Fibroblast of lung (primary cell): ENCODE measurements around the gene SPINK4.

Experiments used
- EZH2 ChIP-seq: IDR thresholded peaks from 2 replicates; pipeline ENCODE4 v1.5.1; 2012; ENCODE audit warnings: low read length, control low read depth, mild to moderate bottlenecking; ENCODE audit errors: missing control alignments
- TF ChIP-seq, protein P1 (sequence below), 2 donors: IDR thresholded peaks in 1 of 2; conservative IDR thresholded peaks in 1 of 2; 1 replicate in 1 of 2; 2 replicates in 1 of 2; pipeline ENCODE4 v1.5.1; 2011 to 2012; ENCODE audit warnings: low read length in 2 of 2, control low read depth in 1 of 2, inconsistent platforms in 1 of 2, low read depth in 1 of 2, mild to moderate bottlenecking in 1 of 2

- TF ChIP-seq, protein P1, sequence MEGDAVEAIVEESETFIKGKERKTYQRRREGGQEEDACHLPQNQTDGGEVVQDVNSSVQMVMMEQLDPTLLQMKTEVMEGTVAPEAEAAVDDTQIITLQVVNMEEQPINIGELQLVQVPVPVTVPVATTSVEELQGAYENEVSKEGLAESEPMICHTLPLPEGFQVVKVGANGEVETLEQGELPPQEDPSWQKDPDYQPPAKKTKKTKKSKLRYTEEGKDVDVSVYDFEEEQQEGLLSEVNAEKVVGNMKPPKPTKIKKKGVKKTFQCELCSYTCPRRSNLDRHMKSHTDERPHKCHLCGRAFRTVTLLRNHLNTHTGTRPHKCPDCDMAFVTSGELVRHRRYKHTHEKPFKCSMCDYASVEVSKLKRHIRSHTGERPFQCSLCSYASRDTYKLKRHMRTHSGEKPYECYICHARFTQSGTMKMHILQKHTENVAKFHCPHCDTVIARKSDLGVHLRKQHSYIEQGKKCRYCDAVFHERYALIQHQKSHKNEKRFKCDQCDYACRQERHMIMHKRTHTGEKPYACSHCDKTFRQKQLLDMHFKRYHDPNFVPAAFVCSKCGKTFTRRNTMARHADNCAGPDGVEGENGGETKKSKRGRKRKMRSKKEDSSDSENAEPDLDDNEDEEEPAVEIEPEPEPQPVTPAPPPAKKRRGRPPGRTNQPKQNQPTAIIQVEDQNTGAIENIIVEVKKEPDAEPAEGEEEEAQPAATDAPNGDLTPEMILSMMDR (conservative IDR thresholded peaks at IDR 0.05 in 1 of 2, IDR thresholded peaks at IDR 0.05 in 1 of 2; ENCODE audit: low read depth in 1 of 2, low read length in 2 of 2): no peak
- no peak for TF ChIP-seq EZH2
Observed at GRCh38 chr9:33257276-33257675, 17.3 kb downstream of the SPINK4 start.
